DOHH2 (cell line): ENCODE results near the gene DUSP2.

Source experiments
- H3F3A ChIP-seq: fragments of 200-600 bp; sonication (generic), shearing (Covaris generic); 2 replicates; pipeline ENCODE4 v1.6.0; 2016; ENCODE audit warnings: antibody characterized with exemption, mild to moderate bottlenecking; ENCODE audit not compliant: control insufficient read depth, insufficient read depth
- H3K27ac ChIP-seq: fragments of 200-600 bp; sonication (generic); 2 replicates; pipeline ENCODE4 v1.5.1; 2014; ENCODE audit warnings: low read depth, mild to moderate bottlenecking, low read length, moderate library complexity
- H3K27me3 ChIP-seq: fragments of 200-600 bp; sonication (generic); 2 replicates; pipeline ENCODE4 v1.6.1; 2014; ENCODE audit warnings: mild to moderate bottlenecking, low read length, mixed read lengths; ENCODE audit not compliant: control insufficient read depth
- H3K36me3 ChIP-seq: fragments of 200-600 bp; sonication (generic); 2 replicates; pipeline ENCODE4 v1.6.1; 2014; ENCODE audit warnings: mild to moderate bottlenecking, low read length, moderate library complexity, mixed read lengths; ENCODE audit not compliant: control insufficient read depth
- H3K4me1 ChIP-seq: fragments of 200-600 bp; sonication (generic); 2 replicates; pipeline ENCODE4 v1.6.1; 2014; ENCODE audit warnings: mild to moderate bottlenecking, low read length, mixed read lengths; ENCODE audit not compliant: control insufficient read depth
- H3K4me2 ChIP-seq: fragments of 200-600 bp; sonication (generic); 2 replicates; pipeline ENCODE4 v1.6.0; 2014; ENCODE audit warnings: mild to moderate bottlenecking, low read length, moderate library complexity
- H3K4me3 ChIP-seq: fragments of 200-600 bp; sonication (generic); 2 replicates; pipeline ENCODE4 v1.5.1; 2014; ENCODE audit warnings: mild to moderate bottlenecking, low read length, mixed read lengths
- H3K79me2 ChIP-seq: fragments of 200-600 bp; sonication (generic); 2 replicates; pipeline ENCODE4 v1.6.1; 2014; ENCODE audit warnings: mild to moderate bottlenecking, low read length, mixed read lengths; ENCODE audit not compliant: control insufficient read depth
- H3K9me2 ChIP-seq: fragments of 200-600 bp; sonication (generic); replicated peaks from 2 replicates; pipeline ENCODE4 v1.6.1; 2014; ENCODE audit warnings: mild to moderate bottlenecking, low read length, mixed read lengths; ENCODE audit not compliant: control insufficient read depth
- H3K9me3 ChIP-seq: fragments of 200-600 bp; sonication (generic); 2 replicates; pipeline ENCODE4 v1.6.1; 2014; ENCODE audit warnings: antibody characterized with exemption, low read length, mixed read lengths; ENCODE audit not compliant: control insufficient read depth, insufficient read depth
- H4K20me1 ChIP-seq: fragments of 200-600 bp; sonication (generic); 2 replicates; pipeline ENCODE4 v1.6.0; 2014; ENCODE audit warnings: low read depth, mild to moderate bottlenecking, antibody characterized with exemption, low read length, moderate library complexity; ENCODE audit not compliant: control insufficient read depth, insufficient read depth
- CTCF ChIP-seq: fragments of 200-600 bp; sonication (generic); IDR thresholded peaks from one replicate; pipeline ENCODE4 v1.5.1; 2014; ENCODE audit warnings: antibody characterized with exemption, mild to moderate bottlenecking, low read depth, low read length; ENCODE audit not compliant: poor library complexity, severe bottlenecking
- EZH2phosphoT487 ChIP-seq: fragments of 200-600 bp; sonication (generic); IDR thresholded peaks from 2 replicates; pipeline ENCODE4 v1.6.1; 2017; ENCODE audit warnings: borderline replicate concordance, mild to moderate bottlenecking, antibody characterized with exemption, low read length, moderate library complexity, mixed read lengths

The DUSP2 gene

GRCh38 chr2:96153991-96154431 is 8.8 kb upstream of the DUSP2 start:
- Histone ChIP-seq H3K27me3 (no peaks in the 10 kb centered on the region), H3K36me3 (no peaks in the 10 kb centered on the region), H3K4me2 (no peak overlapping the region), H4K20me1 (no peaks in the 10 kb centered on the region), H3F3A (peaks cover 5% of the 10 kb centered on the region; the same call in 1 of the 2 replicates), H3K79me2 (no peaks in the 10 kb centered on the region), H3K27ac (no peak overlapping the region), H3K9me3 (no peaks in the 10 kb centered on the region), H3K9me2 (no peaks in the 10 kb centered on the region), H3K4me3 (no peak overlapping the region), H3K4me1 (peaks cover 83% of the 10 kb centered on the region)
- TF ChIP-seq EZH2phosphoT487 (no peak), CTCF (no peak)

GRCh38 chr2:96153291-96153713 is 8.1 kb upstream of the DUSP2 start:
- no peaks in the 10 kb centered on the region for H4K20me1 ChIP-seq
- H3K4me3 ChIP-seq, result no peak overlapping the region
- peaks cover 5% of the 10 kb centered on the region for H3F3A ChIP-seq
- no peaks in the 10 kb centered on the region for H3K9me3 ChIP-seq
- H3K4me2 ChIP-seq, result no peak overlapping the region
- TF ChIP-seq EZH2phosphoT487, result no peak
- TF ChIP-seq CTCF, result no peak
- H3K9me2 ChIP-seq, result no peaks in the 10 kb centered on the region
- H3K27me3 ChIP-seq, result no peaks in the 10 kb centered on the region
- no peaks in the 10 kb centered on the region for H3K79me2 ChIP-seq
- no peak overlapping the region for H3K27ac ChIP-seq
- H3K36me3 ChIP-seq, result no peaks in the 10 kb centered on the region
- peaks cover 83% of the 10 kb centered on the region for H3K4me1 ChIP-seq

- H3K4me2 ChIP-seq, result peak overlapping the region; percentile 25; the same call in 1 of the 2 replicates
- H3K36me3 ChIP-seq, result no peaks in the 10 kb centered on the region
- peaks cover 83% of the 10 kb centered on the region for H3K4me1 ChIP-seq
- H3K79me2 ChIP-seq, result no peaks in the 10 kb centered on the region
- no peak overlapping the region for H3K4me3 ChIP-seq
- no peaks in the 10 kb centered on the region for H3K9me3 ChIP-seq
- TF ChIP-seq CTCF (no peak), EZH2phosphoT487 (no peak)
- no peaks in the 10 kb centered on the region for H3K27me3 ChIP-seq
- no peaks in the 10 kb centered on the region for H3K9me2 ChIP-seq
- no peak overlapping the region for H3K27ac ChIP-seq
- H3F3A ChIP-seq, result peaks cover 5% of the 10 kb centered on the region
- H4K20me1 ChIP-seq, result no peaks in the 10 kb centered on the region
Observed at GRCh38 chr2:96152304-96153161, 7.3 kb upstream of the DUSP2 start.
